Cerebellar nuclear complex (tissue), 1 donor: ENCODE data around the gene STRN4.

Experiments used
- DNase-seq, 2 experiments: peaks; one replicate each; lab custom pipeline; 2025; lab: John Stamatoyannopoulos, UW

Gene STRN4

GRCh38 chr19:46742926-46743480 is 3.2 kb downstream of the STRN4 start:
- DNase-seq = no peak

- no peak for DNase-seq
Measured at GRCh38 chr19:46741447-46741846, 4.8 kb downstream of the STRN4 start.

GRCh38 chr19:46739290-46739771 is 6.9 kb downstream of the STRN4 start:
- DNase-seq = peak; percentile 77 to 85

GRCh38 chr19:46737761-46738171 is 8.5 kb downstream of the STRN4 start:
- no peak for DNase-seq

DNA sequence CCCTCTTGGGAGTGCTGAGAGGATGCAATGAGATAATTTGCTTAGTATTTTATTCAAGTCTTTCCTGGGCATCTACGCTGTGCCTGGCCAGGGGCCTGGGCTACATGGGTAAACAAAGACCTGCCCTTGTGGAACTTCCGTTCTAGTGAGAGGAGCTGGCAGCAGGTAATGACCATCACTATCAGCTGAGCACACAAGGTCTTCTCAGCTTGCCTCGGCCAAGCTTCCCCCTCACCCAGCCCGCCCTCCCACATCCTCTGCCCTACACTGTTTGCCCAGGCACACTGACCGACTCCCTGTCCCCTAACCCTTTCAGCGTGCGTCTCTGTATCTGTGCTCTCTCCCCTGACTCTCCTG is 9.0 kb downstream of the STRN4 start:
- no peak for DNase-seq

- no peak for DNase-seq
Measured at GRCh38 chr19:46736531-46737297, 9.5 kb downstream of the STRN4 start.

DNA sequence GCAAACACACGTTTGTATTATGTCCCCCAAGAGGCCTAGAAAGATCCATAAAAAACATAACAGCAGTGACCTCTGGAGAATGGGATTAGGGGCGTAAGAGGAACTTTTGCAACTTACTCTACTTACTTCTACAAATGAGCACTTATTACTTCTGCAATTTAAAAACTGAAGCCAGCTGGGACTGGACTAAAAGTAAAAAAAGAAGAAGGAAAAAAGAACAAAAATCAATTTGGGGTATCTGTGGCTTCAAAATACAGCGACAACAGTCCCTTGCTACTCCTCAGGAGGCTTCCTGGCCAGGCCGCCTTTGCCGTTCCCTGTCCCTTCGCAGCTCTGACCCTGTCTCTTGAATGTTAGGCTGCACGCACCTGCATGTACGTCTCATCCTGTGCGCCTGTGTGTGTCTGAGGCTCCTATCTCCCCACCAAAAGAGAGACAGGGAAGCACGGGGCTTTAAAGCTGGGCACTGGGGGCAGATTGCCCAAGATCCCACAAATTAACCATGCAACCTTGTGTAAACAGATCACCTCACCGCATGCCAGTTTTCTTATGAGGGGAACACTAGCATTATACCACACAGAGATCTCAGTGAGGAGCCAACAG is 12.5 kb downstream of the STRN4 start:
- DNase-seq = no peak

GRCh38 chr19:46732966-46733689 is 13.1 kb downstream of the STRN4 start:
- DNase-seq = no peak

GRCh38 chr19:46732172-46732938 is 13.9 kb downstream of the STRN4 start:
- DNase-seq = no peak

DNA sequence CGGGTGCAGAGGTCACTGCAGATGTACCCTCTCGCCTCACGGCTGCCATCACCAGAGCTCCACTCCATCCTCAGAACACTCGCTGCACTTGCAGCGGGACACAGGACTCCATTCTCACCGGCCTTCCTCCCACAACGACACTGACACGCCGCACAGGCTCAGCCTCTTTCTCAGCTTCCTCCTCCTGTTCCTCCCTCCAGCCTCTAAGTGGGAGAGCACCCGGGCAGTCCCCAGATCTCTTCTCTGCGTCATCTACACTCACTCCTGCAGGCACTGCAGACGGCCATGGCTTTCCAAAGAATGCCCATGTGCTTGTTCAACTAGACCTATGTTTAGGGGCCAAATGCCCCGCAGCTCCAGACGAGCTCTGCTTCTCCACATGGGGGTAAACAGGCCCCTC is 14.7 kb downstream of the STRN4 start:
- no peak for DNase-seq

DNA sequence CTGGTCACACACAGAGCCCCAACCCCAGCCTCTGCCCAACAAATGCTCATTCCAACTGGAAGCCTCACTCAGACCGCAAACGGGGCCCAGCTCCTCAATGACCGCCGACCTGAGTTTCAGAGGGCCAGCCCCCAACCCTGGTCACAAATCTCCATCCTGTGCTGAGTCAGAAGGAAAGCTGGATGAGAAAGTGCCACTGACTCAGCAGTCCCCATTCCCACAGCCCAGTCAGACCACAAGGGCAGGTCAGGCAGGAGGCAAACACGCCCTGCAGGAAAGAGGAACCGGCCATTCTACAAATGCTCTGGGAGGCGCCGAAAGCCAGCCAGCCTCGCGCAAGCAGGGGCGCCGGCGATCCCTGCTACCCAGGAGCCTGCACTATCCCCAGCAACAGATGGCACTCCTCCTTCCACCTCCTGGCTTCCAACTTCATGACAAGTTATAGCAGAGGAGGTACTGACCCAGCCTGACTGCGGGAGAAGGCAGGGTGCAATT is 15.2 kb downstream of the STRN4 start:
- no peak for DNase-seq

DNA sequence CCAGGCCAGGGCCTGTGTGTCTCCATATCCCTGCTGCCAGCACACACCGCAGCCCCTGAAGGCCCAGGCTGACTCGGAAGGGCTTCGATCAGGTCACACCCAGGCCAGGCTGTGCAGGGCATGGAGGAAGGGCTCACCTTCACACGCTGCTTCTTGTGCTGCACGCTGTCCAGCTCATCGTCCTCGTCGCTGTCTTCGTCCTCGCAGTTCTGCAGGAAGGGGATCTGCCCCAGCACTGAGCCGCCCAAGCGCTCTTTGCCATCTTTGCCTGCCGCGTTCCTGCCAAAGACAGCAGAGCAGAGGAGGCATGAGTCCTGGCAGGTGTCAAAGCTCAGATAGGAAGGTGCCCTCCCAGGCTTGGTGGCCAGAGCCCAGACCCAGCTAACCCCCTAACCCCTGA is 15.7 kb downstream of the STRN4 start:
- DNase-seq = no peak

DNA sequence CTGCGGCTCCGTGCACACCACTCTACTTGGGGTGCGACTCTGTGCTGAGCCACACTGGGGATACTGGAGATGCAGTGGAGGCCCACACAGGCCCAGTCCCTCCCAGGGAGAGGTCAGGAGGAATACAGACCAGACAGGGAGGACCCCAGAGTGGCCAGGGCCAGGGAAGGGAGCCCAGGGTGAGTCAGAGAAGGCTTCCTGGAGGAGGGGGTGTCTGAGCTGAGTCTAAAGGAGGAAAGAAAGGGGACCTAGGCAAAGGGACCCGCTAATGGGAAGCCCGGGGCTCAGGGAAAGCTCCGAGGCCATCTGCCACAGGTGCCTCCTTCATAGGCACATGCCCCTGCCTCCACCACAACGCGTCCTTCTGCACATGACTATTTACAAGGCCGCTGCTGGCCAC is 16.1 kb downstream of the STRN4 start:
- DNase-seq = no peak

DNA sequence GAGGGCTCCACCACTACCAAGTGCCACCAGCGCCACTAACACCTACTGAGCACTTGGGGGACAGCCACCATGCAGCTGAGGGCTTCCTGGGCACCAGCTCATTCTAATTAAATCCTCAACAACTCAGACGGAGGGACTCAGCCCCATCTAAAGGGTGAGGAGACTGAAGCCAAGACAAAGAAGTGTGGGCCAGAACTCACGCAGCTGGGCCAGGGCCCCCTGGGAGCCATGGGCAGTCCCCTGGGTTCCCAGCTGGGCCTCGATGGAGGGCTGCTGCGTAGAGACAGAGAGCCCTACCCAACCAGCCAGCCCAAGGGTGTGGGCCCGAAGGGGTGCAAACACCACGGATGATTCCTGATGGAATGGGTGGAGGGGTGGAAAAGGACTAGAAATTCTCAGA is 16.6 kb downstream of the STRN4 start:
- DNase-seq = no peak

DNA sequence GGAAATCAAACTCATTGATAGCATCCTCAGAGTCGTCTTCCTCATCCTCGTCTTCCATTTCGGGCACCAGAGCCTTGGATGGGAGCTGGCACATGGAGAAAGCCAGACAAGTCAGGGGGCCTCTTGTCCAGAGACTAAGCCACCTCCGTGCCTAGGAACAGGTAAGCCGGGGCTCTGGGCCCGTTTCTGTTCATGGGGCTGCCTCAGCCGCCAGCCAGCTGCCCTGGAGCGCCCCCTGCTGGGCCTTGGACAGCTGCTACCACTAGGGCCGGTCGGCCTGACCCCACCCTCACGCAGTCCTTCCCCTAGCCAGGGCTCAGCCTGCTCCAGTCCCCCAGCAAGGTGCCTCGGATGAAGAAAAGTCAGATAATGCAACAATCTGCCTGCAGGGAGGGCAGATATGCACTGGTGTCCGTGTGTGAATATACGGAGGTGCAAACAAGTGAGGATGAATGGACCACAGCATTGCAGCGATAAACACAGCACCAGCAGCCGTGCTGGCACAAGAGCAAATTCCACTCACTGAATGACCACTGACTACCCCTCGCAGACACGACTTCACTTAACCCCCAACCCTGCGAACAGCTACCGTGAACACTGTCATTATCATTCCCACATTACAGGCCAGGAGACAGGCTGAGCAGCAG is 17.4 kb downstream of the STRN4 start:
- no peak for DNase-seq

- no peak for DNase-seq
Measured at GRCh38 chr19:46728208-46728607, 18.0 kb downstream of the STRN4 start.

GRCh38 chr19:46727757-46728156 is 18.5 kb downstream of the STRN4 start:
- DNase-seq = no peak

- DNase-seq = no peak
Measured at GRCh38 chr19:46726971-46727501, 19.2 kb downstream of the STRN4 start.

- no peak for DNase-seq
Measured at GRCh38 chr19:46726551-46726950, 19.7 kb downstream of the STRN4 start.

DNA sequence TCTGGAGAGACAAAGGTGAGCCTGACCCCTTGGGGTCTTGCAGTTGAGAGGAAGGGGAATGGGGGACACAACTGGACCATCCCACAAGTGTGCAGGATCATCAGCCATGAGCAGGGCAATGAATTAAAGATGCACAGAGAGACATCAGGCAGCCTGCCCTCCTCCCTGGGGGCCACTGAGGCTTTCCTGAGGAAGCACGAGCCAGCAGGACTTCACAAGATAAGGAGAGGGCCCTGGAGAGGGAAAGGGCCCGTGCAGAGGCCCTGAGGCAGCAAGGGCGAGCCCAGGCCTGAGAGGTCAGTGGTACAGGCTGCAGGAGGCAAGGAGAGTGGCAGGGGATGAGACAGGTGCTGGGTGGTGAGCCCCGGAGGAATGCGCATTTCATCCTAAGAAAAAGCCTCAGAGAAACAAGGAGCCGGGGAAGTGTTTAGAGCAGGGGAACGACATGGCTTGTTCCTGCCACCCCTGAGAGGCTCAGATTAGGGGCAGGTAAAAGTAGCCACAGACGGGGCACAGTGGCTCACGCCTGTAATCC is 20.3 kb downstream of the STRN4 start:
- DNase-seq = no peak
